Common myeloid progenitor, CD34-positive (primary cell): Measurements from ENCODE around the gene ACSS1.

ENCODE experiments used
- CTCF ChIA-PET: fragments of 350-600 bp; sonication (Branson Sonifier 250); formaldehyde crosslinking; loops from one replicate; lab custom pipeline; 2021; ENCODE audit warnings: antibody characterized with exemption; lab: Charles Lee
- POLR2A ChIA-PET: fragments of 350-600 bp; sonication (Branson Sonifier 250); formaldehyde crosslinking; loops from one replicate; lab custom pipeline; 2021; ENCODE audit warnings: antibody characterized with exemption; lab: Charles Lee
- DNase-seq, 3 donors: peaks; one replicate each; pipeline versions ENCODE4 v3.0.0 to v3.0.0-alpha.2; 2013
- H3K27ac ChIP-seq, 2 experiments: 1 replicate in 1 of 2; 2 replicates in 1 of 2; pipeline ENCODE4 v1.7.0; 2013; ENCODE audit warnings: inconsistent platforms in 2 of 2, low read length in 2 of 2, mild to moderate bottlenecking in 2 of 2, low read depth in 1 of 2, moderate library complexity in 1 of 2; ENCODE audit not compliant: severe bottlenecking in 2 of 2, insufficient read depth in 1 of 2, poor library complexity in 1 of 2
- H3K27me3 ChIP-seq, 5 experiments: replicated peaks in 2 of 5; 1 replicate in 3 of 5; 2 replicates in 2 of 5; pipeline versions ENCODE4 v1.6.1 to v1.7.0; 2013; ENCODE audit warnings: low read length in 4 of 5, mild to moderate bottlenecking in 2 of 5, moderate library complexity in 2 of 5, inconsistent platforms in 1 of 5; ENCODE audit not compliant: insufficient read depth in 5 of 5, control insufficient read depth in 4 of 5
- H3K36me3 ChIP-seq, 4 experiments: 1 replicate in 2 of 4; 2 replicates in 2 of 4; pipeline versions ENCODE4 v1.6.1 to v1.7.0; 2013; ENCODE audit warnings: low read length in 3 of 4, control low read depth in 1 of 4, mild to moderate bottlenecking in 1 of 4; ENCODE audit not compliant: control insufficient read depth in 4 of 4, insufficient read depth in 4 of 4
- H3K4me1 ChIP-seq, 4 experiments: 1 replicate in 3 of 4; 2 replicates in 1 of 4; pipeline versions ENCODE4 v1.6.1 to v1.7.1; 2013; ENCODE audit warnings: low read length in 3 of 4, mild to moderate bottlenecking in 3 of 4, control low read depth in 1 of 4, inconsistent platforms in 1 of 4, moderate library complexity in 1 of 4; ENCODE audit not compliant: control insufficient read depth in 4 of 4, insufficient read depth in 4 of 4; ENCODE audit errors: control extremely low read depth in 1 of 4
- H3K4me3 ChIP-seq, 7 experiments: 1 replicate in 4 of 7; 2 replicates in 3 of 7; pipeline versions ENCODE4 v1.5.1 to v1.7.0; 2013; ENCODE audit warnings: mild to moderate bottlenecking in 7 of 7, low read length in 6 of 7, moderate library complexity in 6 of 7, inconsistent platforms in 2 of 7, low read depth in 2 of 7, control low read depth in 1 of 7; ENCODE audit not compliant: insufficient read depth in 4 of 7, control insufficient read depth in 1 of 7; ENCODE audit errors: extremely low read depth in 1 of 7
- H3K9me3 ChIP-seq, 5 experiments: 1 replicate in 4 of 5; 2 replicates in 1 of 5; pipeline versions ENCODE4 v1.6.1 to v1.7.1; 2013; ENCODE audit warnings: low read length in 4 of 5, mild to moderate bottlenecking in 2 of 5, inconsistent platforms in 1 of 5, low read depth in 1 of 5, moderate library complexity in 1 of 5; ENCODE audit not compliant: control insufficient read depth in 4 of 5, insufficient read depth in 2 of 5; ENCODE audit errors: control extremely low read depth in 1 of 5
- WGBS: methylation state at CpG from one replicate; pipeline ENCODE4 v1.1.5; 2013; ENCODE audit not compliant: insufficient coverage; 5-methylcytosine and 5-hydroxymethylcytosine counted together

ACSS1 gene

DNA sequence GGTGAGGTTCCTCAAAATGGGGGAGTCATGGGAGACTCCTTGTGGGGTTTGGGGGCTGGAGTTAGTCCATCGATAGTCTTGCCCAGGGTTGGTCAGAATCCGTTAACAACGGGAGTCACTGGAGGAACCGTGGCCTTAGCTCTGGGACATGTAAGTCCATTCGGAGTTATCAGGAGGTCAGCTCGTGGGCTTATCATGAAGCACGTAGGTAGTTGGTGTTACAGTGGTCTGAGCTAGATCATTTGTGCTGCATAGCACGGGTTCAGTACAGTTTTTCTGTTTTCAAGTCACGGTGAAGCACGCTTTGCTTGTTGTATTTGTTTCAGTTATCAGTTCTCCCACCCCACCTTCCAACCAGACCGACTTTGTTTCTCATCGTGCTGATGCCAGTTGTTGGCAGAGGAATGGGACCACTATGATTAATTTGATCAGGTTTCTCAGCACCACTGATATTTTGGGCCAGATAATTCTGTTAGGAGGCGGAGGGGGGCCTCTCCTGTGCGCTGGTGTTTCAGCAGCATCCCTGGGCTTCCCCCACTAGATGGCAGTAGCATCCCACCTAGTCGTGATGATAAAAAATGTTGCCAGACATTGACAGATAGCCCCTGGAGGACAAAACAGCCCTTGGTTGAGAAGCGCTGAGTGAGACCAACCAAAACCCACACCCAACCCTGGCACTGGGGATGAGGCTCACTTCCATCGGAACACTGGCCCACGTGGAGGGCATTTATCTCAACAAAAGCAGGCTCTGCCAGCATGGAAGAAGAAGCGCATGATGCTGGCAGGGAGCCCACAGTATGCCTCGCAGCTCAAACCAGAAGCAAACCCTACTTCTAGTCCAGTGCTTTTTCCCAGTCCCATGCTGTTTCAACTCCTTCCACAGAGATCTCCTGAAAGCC is 63.2 kb downstream of the ACSS1 start:
- 48% methylated on average over 15 of the region's 20 CpGs for WGBS
- H3K27me3 ChIP-seq, result no peaks in the 10 kb centered on the region
- DNase-seq, result peak; percentile 81 to 89 (median 83)
- H3K27ac ChIP-seq, result no peak overlapping the region
- no peaks in the 10 kb centered on the region for H3K36me3 ChIP-seq
- H3K9me3 ChIP-seq, result no peaks in the 10 kb centered on the region
- CTCF ChIA-PET, result interaction anchor here (0.5 to 8.2 kb wide), 33 partner anchors 11 to 405 kb away, joined by 3 to 160 read pairs (median 4); partner anchors contain the start of gene ACSS1
- peak overlapping the region in 3 of 7 experiments; percentile 41 to 61 (median 60) for H3K4me3 ChIP-seq
- POLR2A ChIA-PET, result interaction anchor here (0.6 to 0.8 kb wide), 2 partner anchors 64 to 71 kb away, joined by 3 read pairs; partner anchors contain the start of gene ACSS1
- H3K4me1 ChIP-seq, result peaks cover under 1 to 39% (median 30%) of the 10 kb centered on the region in 4 experiments

GRCh38 chr20:24994186-24994465 is 63.8 kb downstream of the ACSS1 start:
- Histone ChIP-seq H3K9me3 (no peaks in the 10 kb centered on the region), H3K36me3 (peaks cover 0 to 5% (median 0%) of the 10 kb centered on the region in 4 experiments), H3K27me3 (no peaks in the 10 kb centered on the region), H3K4me1 (peaks cover 2 to 41% (median 32%) of the 10 kb centered on the region in 4 experiments), H3K4me3 (no peak overlapping the region), H3K27ac (no peak overlapping the region)
- no CpG with 5 or more reads among the region's 1 CpG for WGBS
- ChIA-PET CTCF (interaction anchor here (0.7 to 8.2 kb wide), 25 partner anchors 12 to 405 kb away, joined by 3 to 160 read pairs (median 4); partner anchors contain the start of genes ACSS1 and VSX1), POLR2A (no interaction called here)
- no peak for DNase-seq

DNA sequence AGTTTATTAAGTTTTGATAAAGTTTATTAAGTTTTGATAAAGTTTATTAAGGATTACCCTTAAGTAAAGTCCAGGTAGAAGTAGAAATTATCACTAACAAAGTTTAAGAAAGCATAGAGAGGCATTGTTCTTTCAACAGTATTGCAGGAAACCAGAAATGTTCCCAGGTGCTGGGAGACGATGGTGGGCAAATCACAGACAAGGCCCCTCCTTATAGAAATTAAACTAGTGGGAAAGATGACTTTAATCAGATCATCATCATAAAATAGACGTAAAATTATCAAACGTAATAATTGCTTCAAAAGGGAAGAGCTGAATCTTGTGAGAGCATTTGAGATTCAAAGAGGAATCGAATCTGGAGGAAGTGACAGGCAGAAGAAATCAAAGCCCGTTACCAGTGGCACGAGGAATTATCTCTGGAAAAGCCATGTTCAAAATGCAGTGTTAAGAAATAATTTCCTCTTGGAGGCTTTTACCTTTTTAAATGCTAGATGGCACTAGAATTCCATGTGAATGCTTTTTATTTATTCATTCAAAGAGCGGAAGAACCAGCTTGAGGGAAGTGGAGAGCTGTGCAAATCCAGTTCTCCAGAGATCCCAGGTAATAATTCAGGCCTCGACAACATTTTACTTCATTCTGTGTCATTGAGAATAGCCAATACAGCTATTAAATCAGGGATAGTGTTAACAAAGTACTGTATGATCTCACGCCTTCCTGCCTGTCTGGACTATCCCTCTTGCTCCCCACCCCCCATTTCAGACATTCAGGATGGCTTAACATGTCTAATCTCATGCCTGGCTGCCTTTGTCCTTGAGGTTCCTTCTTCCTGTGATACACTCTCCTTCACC is 64.4 kb downstream of the ACSS1 start:
- DNase-seq, result peak in 1 of 3 donors; percentile 23
- H3K27me3 ChIP-seq, result no peaks in the 10 kb centered on the region
- POLR2A ChIA-PET, result interaction anchor here (0.6 kb wide), 1 partner anchor 60 kb away, joined by 3 read pairs; no protein-coding TSS in a partner anchor
- H3K27ac ChIP-seq, result peak overlapping the region; percentile 51 to 86
- peaks cover 2 to 46% (median 35%) of the 10 kb centered on the region in 4 experiments for H3K4me1 ChIP-seq
- CTCF ChIA-PET, result interaction anchor here (0.7 to 8.2 kb wide), 24 partner anchors 12 to 406 kb away, joined by 3 to 160 read pairs (median 4); partner anchors contain the start of genes ACSS1 and VSX1
- H3K9me3 ChIP-seq, result no peaks in the 10 kb centered on the region
- 25% methylated on average over 6 of the region's 9 CpGs for WGBS
- H3K4me3 ChIP-seq, result peak overlapping the region in 5 of 7 experiments; percentile 48 to 93 (median 91)
- H3K36me3 ChIP-seq, result peaks cover 0 to 11% (median 0%) of the 10 kb centered on the region in 4 experiments

DNA sequence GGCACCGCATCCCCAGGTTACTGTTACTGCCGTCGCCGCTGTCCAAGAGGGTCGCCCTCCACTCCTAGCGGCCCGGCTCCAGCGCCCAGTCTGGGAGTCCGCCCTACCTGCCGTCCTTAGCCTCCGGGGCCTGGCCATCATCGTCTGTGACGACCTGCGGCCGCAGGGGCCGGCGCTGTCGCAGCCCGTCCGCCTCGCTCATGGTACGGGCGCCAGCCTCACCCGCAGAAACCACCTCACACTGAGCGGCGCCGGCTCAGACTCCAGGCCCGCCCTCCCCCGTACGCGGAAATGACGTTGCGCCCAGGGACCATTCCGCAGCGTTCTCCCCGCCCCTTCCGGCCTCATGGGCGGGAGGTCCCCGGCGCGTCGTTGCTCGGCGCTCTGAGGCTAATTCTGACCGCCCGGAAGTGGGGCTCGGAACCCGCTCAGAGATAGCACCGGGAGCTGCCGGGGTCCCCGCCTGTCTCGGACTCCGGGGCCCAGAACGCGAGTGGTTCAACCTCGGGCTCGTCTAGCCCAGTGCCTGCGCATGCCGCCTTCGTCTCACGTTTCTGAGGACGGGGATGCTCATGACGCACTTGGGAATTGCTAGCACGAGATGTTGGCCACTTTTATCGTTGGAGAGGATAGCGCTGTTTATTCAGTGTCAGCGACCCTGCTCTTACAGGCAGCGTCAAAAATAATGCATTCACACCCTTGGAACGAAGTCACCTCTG is 65.3 kb downstream of the ACSS1 start, which contains the start of gene APMAP:
APMAP (minus strand) TSS at position 265 of the 719 bp plus-strand sequence; CDS start at position 202, 63 bp downstream.
- Histone ChIP-seq H3K36me3 (peaks cover 0 to 17% (median 0%) of the 10 kb centered on the region in 4 experiments), H3K27me3 (no peaks in the 10 kb centered on the region), H3K27ac (peak within 1 kb of the TSS; percentile 51 to 86), H3K9me3 (no peaks in the 10 kb centered on the region), H3K4me3 (peak within 1 kb of the TSS; percentile 48 to 93 (median 87)), H3K4me1 (peaks cover 2 to 46% (median 35%) of the 10 kb centered on the region in 4 experiments)
- peak; percentile 93 to 96 (median 95) for DNase-seq
- ChIA-PET CTCF (interaction anchor here (3.2 to 8.2 kb wide), 4 partner anchors 13 to 85 kb away, joined by 11 to 160 read pairs (median 28); partner anchors contain the start of gene ACSS1), POLR2A (interaction anchor here (1.4 kb wide), 1 partner anchor 10 kb away, joined by 3 read pairs; no protein-coding TSS in a partner anchor)
- under 1% methylated on average over 67 of the region's 69 CpGs for WGBS

DNA sequence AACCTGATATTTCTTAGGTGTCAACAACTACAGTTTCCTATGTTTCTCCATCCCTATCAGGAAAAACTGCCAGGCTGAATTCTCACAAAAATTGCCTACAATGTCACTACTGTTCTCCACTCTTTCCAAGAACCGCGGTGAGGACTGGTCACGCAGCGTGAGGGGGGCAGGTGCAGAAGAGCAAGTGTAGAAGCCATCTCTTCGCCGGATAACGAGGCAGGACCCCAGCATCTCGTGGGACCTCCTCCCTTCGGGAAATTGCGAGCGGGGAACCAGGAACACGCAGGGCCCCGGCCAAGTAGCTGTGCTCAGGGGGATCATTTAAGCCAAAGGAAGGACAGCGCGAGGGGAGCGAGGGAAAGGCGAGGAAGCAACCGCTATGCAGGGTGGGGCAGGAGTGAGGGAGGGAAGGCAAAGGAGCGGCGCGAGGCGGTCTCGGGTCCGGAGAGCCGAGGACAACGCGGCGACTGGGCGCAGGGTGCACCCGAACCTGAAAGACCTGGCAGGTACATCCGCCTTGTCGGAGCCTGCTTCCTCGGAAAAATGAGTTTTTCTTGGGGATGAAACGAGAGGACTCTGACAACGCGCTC is 65.9 kb downstream of the ACSS1 start:
- WGBS, result 0% methylated on average over 36 of the region's 36 CpGs
- ChIA-PET POLR2A (interaction anchor here (0.8 to 1.4 kb wide), 2 partner anchors 9 to 336 kb away, joined by 3 read pairs; no protein-coding TSS in a partner anchor), CTCF (interaction anchor here (8.2 kb wide), 1 partner anchor 72 kb away, joined by 160 read pairs; no protein-coding TSS in a partner anchor)
- Histone ChIP-seq H3K36me3 (peaks cover 0 to 17% (median 0%) of the 10 kb centered on the region in 4 experiments), H3K27me3 (no peaks in the 10 kb centered on the region), H3K9me3 (no peaks in the 10 kb centered on the region), H3K4me3 (peak overlapping the region; percentile 48 to 93 (median 87)), H3K4me1 (peaks cover 2 to 46% (median 35%) of the 10 kb centered on the region in 4 experiments), H3K27ac (peak overlapping the region; percentile 51 to 86)
- peak in 1 of 3 donors; percentile 28 for DNase-seq
